Hematopoietic multipotent progenitor cell treated with erythropoietin and hydrocortisone succinate and interleukin-3 and kit ligand, for 17 days (in vitro differentiated cells): Measurements from ENCODE around the gene DHX8.

Source experiments
- DNase-seq: peaks from one replicate; pipeline ENCODE4 v3.0.0-alpha.2; 2015; ENCODE audit warnings: low spot score

Gene DHX8

GRCh38 chr17:43574896-43575525 lies 91.2 kb downstream of the DHX8 start:
- DNase-seq = no peak
